ENCODE measurements around the gene CRYL1. TPM values are rescaled to one million over a fixed set of nuclear protein-coding genes. Genes with fewer than 3 reads are reported as not detected.

The CRYL1 gene
- total and polyA plus RNA-seq, 2 of the 8 experiments (the other 6 are each of a cell fraction or from before 2014, with no cell fraction given): 1.9 to 6.4 TPM

DNA sequence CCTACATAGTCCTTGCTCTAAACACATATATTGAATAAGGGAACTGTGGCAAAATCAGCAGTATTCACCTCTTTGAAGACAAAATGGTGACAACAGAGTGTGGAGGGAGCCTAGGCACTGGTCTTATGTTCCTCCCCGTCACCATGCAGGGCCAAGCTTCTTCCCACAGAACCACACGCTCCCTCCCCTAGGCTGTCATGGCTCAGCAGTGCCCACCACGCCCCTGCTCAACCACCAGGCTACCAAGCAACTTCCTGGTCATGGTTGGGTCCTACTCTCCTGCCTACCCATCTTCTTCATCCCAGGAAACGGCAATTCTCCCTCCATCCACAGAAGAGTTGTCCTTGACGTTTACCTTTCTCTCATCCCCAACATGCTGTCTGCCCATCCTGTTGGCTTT is 126.1 kb downstream of the CRYL1 start:
- Histone ChIP-seq H2AFZ (ENCODE audit: low read length) (no peak overlapping the region), H3K9ac (replicated peaks in 1 of 4; ENCODE audit: extremely low read depth in 1 of 4, low read depth in 3 of 4, low read length in 3 of 4) (no peak overlapping the region), H3K23me2 (ENCODE audit: low read depth, low read length) (peaks cover 5% of the 10 kb centered on the region; the same call in 1 of the 2 replicates), H2BK120ac (replicated peaks; ENCODE audit: low read depth, low read length) (no peak overlapping the region), H3K14ac (ENCODE audit: insufficient read length) (no peak overlapping the region), H3K18ac (ENCODE audit: extremely low read depth, low read length) (no peak overlapping the region), H4K8ac (ENCODE audit: extremely low read depth, insufficient read depth, low read length) (no peak overlapping the region), H3K79me1 (ENCODE audit: low read depth, low read length) (no peaks in the 10 kb centered on the region), H3K9me3 (ENCODE audit: insufficient read depth in 2 of 2, low read depth in 1 of 2, low read length in 1 of 2) (no peaks in the 10 kb centered on the region), H3K27ac (ENCODE audit: low read depth, low read length) (no peak overlapping the region), H4K20me1 (replicated peaks in 1 of 2; ENCODE audit: control insufficient read depth in 1 of 2, insufficient read depth in 2 of 2, low read length in 2 of 2) (peaks cover 0 to 3% of the 10 kb centered on the region in 2 experiments), H3K27me3 (replicated peaks in 1 of 4; ENCODE audit: control insufficient read depth in 3 of 4, extremely low read depth in 1 of 4, insufficient read depth in 3 of 4, low read length in 3 of 4) (no peaks in the 10 kb centered on the region; a peak in 2 of 7 replicates), H4K5ac (ENCODE audit: insufficient read length, low read depth, low read length) (no peak overlapping the region), H4K91ac (replicated peaks; ENCODE audit: insufficient read length, low read length) (no peak overlapping the region), H3K56ac (replicated peaks; ENCODE audit: insufficient read length, low read depth, low read length) (no peak overlapping the region), H2BK5ac (ENCODE audit: low read depth, low read length) (no peak overlapping the region), H2BK20ac (ENCODE audit: low read length) (no peak overlapping the region), H2BK12ac (ENCODE audit: low read depth, low read length) (no peak overlapping the region), H3K4ac (replicated peaks; ENCODE audit: insufficient read length, low read depth, low read length) (no peak overlapping the region), H3K23ac (ENCODE audit: insufficient read length) (no peak overlapping the region), H3K79me2 (ENCODE audit: control insufficient read depth in 1 of 2, insufficient read depth in 2 of 2, low read length in 2 of 2) (no peaks in the 10 kb centered on the region), H2BK15ac (ENCODE audit: low read length) (no peak overlapping the region), H3K4me1 (replicated peaks in 1 of 4; ENCODE audit: control insufficient read depth in 3 of 4, insufficient read depth in 4 of 4, low read length in 3 of 4) (no peaks in the 10 kb centered on the region; a peak in 1 of 7 replicates), H3K4me3 (ENCODE audit: extremely low read depth in 1 of 4, insufficient read depth in 2 of 4, low read depth in 3 of 4, low read length in 4 of 4) (no peak overlapping the region), H3K36me3 (ENCODE audit: control insufficient read depth in 2 of 4, insufficient read depth in 4 of 4, low read length in 3 of 4) (no peaks in the 10 kb centered on the region), H3K4me2 (ENCODE audit: insufficient read depth in 1 of 2, low read depth in 2 of 2, low read length in 2 of 2) (no peak overlapping the region), H2AK5ac (ENCODE audit: low read depth, low read length) (peak overlapping the region; percentile 84)
- POLR2A ChIA-PET (ENCODE audit: partially characterized antibody): no interaction called here
- DNase-seq (ENCODE audit: low read depth in 1 of 2, low spot score in 2 of 2) (no peak), FAIRE-seq (no peak)
- WGBS, 2 experiments (ENCODE audit: extremely low coverage in 1 of 2, insufficient coverage in 1 of 2, insufficient read length in 1 of 2, insufficient replicate concordance in 2 of 2, low coverage in 1 of 2, low lambda C conversion rate in 2 of 2, missing lambda C conversion rate in 1 of 2): 91% methylated on average over 5 of the region's 5 CpGs; no CpG with 5 or more reads in 1 of the 2 experiments
- CTCF ChIA-PET (ENCODE audit: partially characterized antibody): no interaction called here
- no peak for TF ChIP-seq SIX5 (IDR thresholded peaks at IDR 0.05; ENCODE audit: low read depth, low read length)
- TF ChIP-seq SUZ12 (IDR thresholded peaks at IDR 0.05; ENCODE audit: low read length): no peak
- TF ChIP-seq RFX5 (IDR thresholded peaks at IDR 0.05; ENCODE audit: borderline replicate concordance, low read depth, low read length): no peak
- TF ChIP-seq SP2 (IDR thresholded peaks at IDR 0.05; ENCODE audit: low read length): no peak
- TF ChIP-seq SIRT6 (IDR thresholded peaks at IDR 0.05; ENCODE audit: low read length): no peak
- no peak for TF ChIP-seq JUND (IDR thresholded peaks at IDR 0.05; ENCODE audit: low read length)
- TF ChIP-seq MAX (IDR thresholded peaks at IDR 0.05): no peak
- TF ChIP-seq KDM4A (IDR thresholded peaks at IDR 0.05; ENCODE audit: low read depth, low read length, severe bottlenecking): no peak
- no peak for TF ChIP-seq TAF7 (optimal IDR thresholded peaks at IDR 0.05; ENCODE audit: borderline replicate concordance, low read depth, low read length)
- TF ChIP-seq HDAC6 (IDR thresholded peaks at IDR 0.05; ENCODE audit: low read depth, low read length): no peak
- no peak for TF ChIP-seq E2F6 (IDR thresholded peaks at IDR 0.05)
- no peak for TF ChIP-seq RBBP5 (IDR thresholded peaks at IDR 0.05; ENCODE audit: borderline replicate concordance, low read depth, low read length)
- no peak for TF ChIP-seq USF2 (IDR thresholded peaks at IDR 0.05; ENCODE audit: low read length)
